Measurements from ENCODE around the gene ZBTB44.
A peak's percentile ranks its signal among the peaks of the same experiment; 100 is the strongest.

DNA sequence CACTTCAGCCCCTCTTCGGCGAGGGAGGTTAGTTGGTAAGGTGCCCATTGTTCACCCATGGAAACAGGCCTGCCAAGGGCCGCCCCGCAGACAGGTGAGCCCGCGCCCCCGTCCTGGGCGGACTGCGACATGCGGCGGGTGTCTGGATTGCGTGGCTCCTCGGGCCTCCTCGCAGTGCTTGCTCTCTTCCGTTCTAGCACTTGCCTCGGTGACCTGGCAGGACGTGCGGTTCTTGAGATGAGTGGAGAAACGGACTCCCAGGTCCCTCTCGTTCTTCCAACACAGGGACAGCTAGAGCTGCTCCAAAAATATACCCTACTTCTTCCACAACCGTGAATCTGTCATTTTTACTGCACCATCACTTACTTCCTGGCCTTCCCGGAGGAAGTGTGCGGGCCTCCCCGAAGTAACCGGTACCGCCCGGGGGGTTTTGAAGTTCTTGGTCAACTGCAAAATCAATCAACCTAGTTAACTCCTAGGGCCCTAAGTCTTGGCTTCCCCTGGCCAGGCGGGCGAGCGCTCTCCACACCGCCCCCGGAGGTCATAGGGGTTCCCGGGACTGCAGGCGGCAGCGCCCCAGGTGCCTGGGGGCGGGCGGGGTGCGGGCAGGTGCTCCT is 745 bp upstream of the ZBTB44 start:
- TF ChIP-seq, protein P1, sequence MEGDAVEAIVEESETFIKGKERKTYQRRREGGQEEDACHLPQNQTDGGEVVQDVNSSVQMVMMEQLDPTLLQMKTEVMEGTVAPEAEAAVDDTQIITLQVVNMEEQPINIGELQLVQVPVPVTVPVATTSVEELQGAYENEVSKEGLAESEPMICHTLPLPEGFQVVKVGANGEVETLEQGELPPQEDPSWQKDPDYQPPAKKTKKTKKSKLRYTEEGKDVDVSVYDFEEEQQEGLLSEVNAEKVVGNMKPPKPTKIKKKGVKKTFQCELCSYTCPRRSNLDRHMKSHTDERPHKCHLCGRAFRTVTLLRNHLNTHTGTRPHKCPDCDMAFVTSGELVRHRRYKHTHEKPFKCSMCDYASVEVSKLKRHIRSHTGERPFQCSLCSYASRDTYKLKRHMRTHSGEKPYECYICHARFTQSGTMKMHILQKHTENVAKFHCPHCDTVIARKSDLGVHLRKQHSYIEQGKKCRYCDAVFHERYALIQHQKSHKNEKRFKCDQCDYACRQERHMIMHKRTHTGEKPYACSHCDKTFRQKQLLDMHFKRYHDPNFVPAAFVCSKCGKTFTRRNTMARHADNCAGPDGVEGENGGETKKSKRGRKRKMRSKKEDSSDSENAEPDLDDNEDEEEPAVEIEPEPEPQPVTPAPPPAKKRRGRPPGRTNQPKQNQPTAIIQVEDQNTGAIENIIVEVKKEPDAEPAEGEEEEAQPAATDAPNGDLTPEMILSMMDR (IDR thresholded peaks at IDR 0.05), result peak; percentile 30
- TF ChIP-seq EZH2 (IDR thresholded peaks at IDR 0.05), result no peak
- TF ChIP-seq EZH2phosphoT487 (IDR thresholded peaks at IDR 0.05), result no peak

All from neural progenitor cell (in vitro differentiated cells).